Gastrocnemius medialis (tissue), 4 donors: ENCODE measurements around the gene ALPI. TPM values are rescaled to one million over a fixed set of nuclear protein-coding genes. Genes with fewer than 3 reads are reported as not detected.

Experiments
- ATAC-seq, 2 donors: fragments of 150-250 bp; one replicate each; pipeline ENCODE4 v1.9.1; 2016
- DNase-seq, 2 donors: peaks; one replicate each; pipeline ENCODE4 v3.0.0-alpha.2; 2019
- H3K27ac ChIP-seq, 4 donors: fragments of 200-600 bp; sonication (generic); 1 replicate in 1 of 4; 2 replicates in 3 of 4; pipeline ENCODE4 v1.5.1; 2016 to 2018; ENCODE audit warnings: mild to moderate bottlenecking in 2 of 4, moderate library complexity in 1 of 4
- H3K27me3 ChIP-seq, 3 donors: fragments of 200-600 bp; sonication (generic) in 2 of 3; 1 replicate in 1 of 3; 2 replicates in 2 of 3; pipeline versions ENCODE4 v1.5.1 to v1.6.0; 2016 to 2019; ENCODE audit warnings: mild to moderate bottlenecking in 1 of 3, moderate library complexity in 1 of 3
- H3K36me3 ChIP-seq, 2 donors: fragments of 200-600 bp; sonication (generic) in 1 of 2; one replicate each; pipeline ENCODE4 v1.5.1; 2017 to 2018
- H3K4me1 ChIP-seq, 2 donors: fragments of 200-600 bp; sonication (generic) in 1 of 2; one replicate each; pipeline ENCODE4 v1.5.1; 2016 to 2017; ENCODE audit warnings: mild to moderate bottlenecking in 2 of 2
- H3K4me3 ChIP-seq, 4 donors: fragments of 200-600 bp; sonication (generic) in 3 of 4; 1 replicate in 1 of 4; 2 replicates in 3 of 4; pipeline ENCODE4 v1.5.1; 2016 to 2019; ENCODE audit warnings: mild to moderate bottlenecking in 2 of 4
- H3K9me3 ChIP-seq, 3 donors: fragments of 200-600 bp; sonication (generic) in 2 of 3; 1 replicate in 1 of 3; 2 replicates in 2 of 3; pipeline ENCODE4 v1.5.1; 2016 to 2019
- CTCF ChIP-seq, 5 experiments: fragments of 450-650 bp in 3 of 5; fragments of 200-600 bp in 2 of 5; sonication (generic) in 2 of 5; IDR thresholded peaks in 4 of 5; conservative IDR thresholded peaks in 1 of 5; 1 replicate in 4 of 5; 2 replicates in 1 of 5; pipeline ENCODE4 v1.5.1; 2016 to 2019; ENCODE audit warnings: antibody characterized with exemption in 5 of 5, mild to moderate bottlenecking in 3 of 5, moderate library complexity in 3 of 5
- POLR2A ChIP-seq, 2 donors: fragments of 450-650 bp; IDR thresholded peaks; one replicate each; pipeline ENCODE4 v1.6.1; 2017; ENCODE audit warnings: antibody characterized with exemption in 2 of 2, mild to moderate bottlenecking in 2 of 2, moderate library complexity in 2 of 2
- in situ Hi-C, 4 donors: fragments of 200-750 bp; cut with MboI; loops; one replicate each; pipeline versions ENCODE4 v1.15.0 to v1.8.0; 2017; ENCODE audit warnings: low sequenced_read_pairs in 4 of 4
- intact Hi-C: fragments of 100-400 bp; cut with DNase I; formaldehyde crosslinking; loops from one replicate; pipeline ENCODE4 v1.15.1; 2023; ENCODE audit warnings: low total_unique reads
- total RNA-seq, 4 donors: library from RNA; depleted of rRNA; stranded (reverse); fragments of >200 nt; gene quantifications; one replicate each; pipeline versions ENCODE4 v1.1.0 to v1.2.3, GENCODE V29; 2016

ALPI gene
- total RNA-seq, 4 donors from 2014 or later = not detected

GRCh38 chr2:232459419-232460035 lies 3.6 kb downstream of the ALPI start:
- H3K27me3 ChIP-seq = peaks cover 0 to 13% (median 0%) of the 10 kb centered on the region in 3 donors
- ATAC-seq (no peak), DNase-seq (no peak)
- in situ Hi-C loops = loop anchor here in 1 of 4 donors (10.0 kb wide), 1 partner anchor 55 kb away; no protein-coding TSS in a partner anchor
- intact Hi-C loops = no loop called here
- TF ChIP-seq POLR2A (IDR thresholded peaks at IDR 0.05) (no peak), CTCF (IDR thresholded peaks at IDR 0.05 in 4 of 5, conservative IDR thresholded peaks at IDR 0.05 in 1 of 5) (no peak)
- H3K36me3 ChIP-seq = no peaks in the 10 kb centered on the region
- no peak overlapping the region for H3K27ac ChIP-seq
- H3K9me3 ChIP-seq = no peaks in the 10 kb centered on the region
- H3K4me3 ChIP-seq = no peak overlapping the region
- no peaks in the 10 kb centered on the region for H3K4me1 ChIP-seq

- no peaks in the 10 kb centered on the region for H3K36me3 ChIP-seq
- no peak overlapping the region for H3K27ac ChIP-seq
- H3K4me1 ChIP-seq = no peaks in the 10 kb centered on the region
- H3K9me3 ChIP-seq = no peaks in the 10 kb centered on the region
- in situ Hi-C loops = no loop called here
- intact Hi-C loops = no loop called here
- TF ChIP-seq CTCF (IDR thresholded peaks at IDR 0.05 in 4 of 5, conservative IDR thresholded peaks at IDR 0.05 in 1 of 5) (no peak), POLR2A (IDR thresholded peaks at IDR 0.05) (no peak)
- peaks cover 0 to 13% (median 0%) of the 10 kb centered on the region in 3 donors for H3K27me3 ChIP-seq
- H3K4me3 ChIP-seq = no peak overlapping the region
- DNase-seq (no peak), ATAC-seq (no peak)
These were observed 4.2 kb downstream of the ALPI start for GRCh38 chr2:232460171-232460570.

- H3K27ac ChIP-seq = no peak overlapping the region
- no peaks in the 10 kb centered on the region for H3K4me1 ChIP-seq
- in situ Hi-C loops (no loop called here), intact Hi-C loops (no loop called here)
- ATAC-seq (no peak), DNase-seq (no peak)
- peaks cover 0 to 4% (median 0%) of the 10 kb centered on the region in 3 donors for H3K27me3 ChIP-seq
- TF ChIP-seq CTCF (IDR thresholded peaks at IDR 0.05 in 4 of 5, conservative IDR thresholded peaks at IDR 0.05 in 1 of 5) (no peak), POLR2A (IDR thresholded peaks at IDR 0.05) (no peak)
- H3K36me3 ChIP-seq = no peaks in the 10 kb centered on the region
- H3K4me3 ChIP-seq = no peak overlapping the region
- no peaks in the 10 kb centered on the region for H3K9me3 ChIP-seq
These were observed 8.0 kb downstream of the ALPI start for GRCh38 chr2:232463701-232464543.

- intact Hi-C loops (no loop called here), in situ Hi-C loops (no loop called here)
- TF ChIP-seq POLR2A (IDR thresholded peaks at IDR 0.05) (no peak), CTCF (IDR thresholded peaks at IDR 0.05 in 4 of 5, conservative IDR thresholded peaks at IDR 0.05 in 1 of 5) (no peak)
- Histone ChIP-seq H3K4me3 (no peak overlapping the region), H3K9me3 (no peaks in the 10 kb centered on the region), H3K36me3 (no peaks in the 10 kb centered on the region), H3K27ac (no peak overlapping the region), H3K27me3 (no peaks in the 10 kb centered on the region), H3K4me1 (no peaks in the 10 kb centered on the region)
- DNase-seq = no peak
- ATAC-seq = no peak
These were observed 8.6 kb downstream of the ALPI start for GRCh38 chr2:232464544-232464885.
